Stimulated activated CD4-positive, alpha-beta T cell treated with anti-CD3 and anti-CD28 coated beads, TNF-alpha, amount 100 ng/mL, for 4 hours (primary cell): ENCODE data around the gene ANKRD44.

Experiments used
- DNase-seq, 3 experiments: peaks; one replicate each; pipeline ENCODE4 v3.0.0-alpha.2; 2020; ENCODE audit warnings: low read depth in 3 of 3

Gene ANKRD44

GRCh38 chr2:197322143-197322542 is 11.6 kb upstream of the ANKRD44 start:
- DNase-seq = no peak

- no peak for DNase-seq
Observed at GRCh38 chr2:197315371-197315770, 4.8 kb upstream of the ANKRD44 start.

DNA sequence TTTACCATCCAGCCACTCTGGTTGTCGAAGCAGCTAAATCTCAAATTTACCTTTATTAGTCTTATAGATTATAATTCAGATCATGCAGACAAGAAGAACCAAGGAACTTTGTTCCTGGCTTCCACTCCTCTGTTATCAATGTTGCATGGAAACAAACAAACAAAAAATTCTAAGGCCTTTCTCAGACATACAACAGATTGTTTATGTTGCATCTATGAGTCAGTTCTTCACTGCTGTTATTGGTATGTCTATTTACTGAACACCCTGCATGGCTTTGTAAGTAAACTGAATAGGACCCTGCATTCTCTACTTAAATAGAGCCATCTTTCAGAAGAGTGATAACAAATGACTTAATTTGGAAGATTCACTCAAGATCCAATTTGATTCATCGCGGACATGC is 1.6 kb upstream of the ANKRD44 start:
- DNase-seq = no peak

GRCh38 chr2:197311421-197312033 is 947 bp upstream of the ANKRD44 start:
- no peak for DNase-seq

- DNase-seq = no peak
Observed at GRCh38 chr2:197310987-197311420, 424 bp upstream of the ANKRD44 start.

- peak in 1 of 3 experiments; percentile 36 for DNase-seq
Observed at GRCh38 chr2:197309691-197310231, 819 bp downstream of the ANKRD44 start.

DNA sequence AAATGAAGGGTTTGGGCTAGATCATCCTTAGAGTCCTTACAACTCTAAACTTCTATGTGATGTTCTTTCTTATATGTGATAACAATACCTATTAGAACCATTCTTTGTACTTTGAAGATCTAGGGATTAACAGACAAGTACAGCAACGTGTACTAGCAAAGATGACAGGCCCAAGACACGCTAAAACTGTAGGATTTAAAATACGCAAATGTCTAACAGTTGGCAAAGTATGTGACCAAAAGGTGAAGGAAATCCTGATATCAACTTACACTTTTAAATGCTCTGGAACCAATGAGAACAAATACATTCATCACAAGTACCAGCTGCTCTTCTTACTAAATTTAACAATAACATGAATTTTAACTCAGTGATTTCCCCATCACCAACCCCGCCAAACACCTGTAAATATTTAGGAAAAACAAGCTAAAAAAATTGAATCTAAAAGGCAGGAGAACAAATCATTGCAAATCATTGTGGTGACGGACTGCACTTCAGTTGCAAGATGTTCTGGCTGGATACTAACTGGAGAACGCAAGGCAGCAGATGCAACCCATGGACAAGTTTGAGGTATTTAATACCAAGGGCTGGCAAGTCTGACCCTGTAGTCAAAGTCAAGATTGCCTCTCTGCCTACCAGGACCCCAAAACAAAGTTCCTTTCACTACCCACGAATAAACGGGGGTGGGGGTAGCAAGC is 1.4 kb downstream of the ANKRD44 start:
- no peak for DNase-seq

DNA sequence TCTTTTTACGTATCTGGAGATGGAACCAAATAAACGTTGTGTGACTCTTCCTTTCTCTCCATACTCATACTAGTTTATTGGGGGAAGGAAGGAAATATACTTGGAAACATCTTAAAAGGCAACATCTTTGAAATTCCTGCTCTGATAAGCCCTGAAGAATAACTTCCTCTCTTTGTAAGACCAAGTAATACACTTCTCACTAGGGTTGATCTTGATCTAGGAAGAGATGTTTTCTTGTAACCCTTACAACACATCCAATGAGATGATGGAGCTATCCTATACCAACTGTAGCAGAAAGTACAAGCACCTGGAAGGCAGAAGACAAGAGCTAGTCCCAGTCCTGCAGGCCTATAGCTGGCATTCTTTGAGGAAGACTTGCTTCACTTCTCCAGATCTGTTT is 2.0 kb downstream of the ANKRD44 start:
- DNase-seq = no peak

DNA sequence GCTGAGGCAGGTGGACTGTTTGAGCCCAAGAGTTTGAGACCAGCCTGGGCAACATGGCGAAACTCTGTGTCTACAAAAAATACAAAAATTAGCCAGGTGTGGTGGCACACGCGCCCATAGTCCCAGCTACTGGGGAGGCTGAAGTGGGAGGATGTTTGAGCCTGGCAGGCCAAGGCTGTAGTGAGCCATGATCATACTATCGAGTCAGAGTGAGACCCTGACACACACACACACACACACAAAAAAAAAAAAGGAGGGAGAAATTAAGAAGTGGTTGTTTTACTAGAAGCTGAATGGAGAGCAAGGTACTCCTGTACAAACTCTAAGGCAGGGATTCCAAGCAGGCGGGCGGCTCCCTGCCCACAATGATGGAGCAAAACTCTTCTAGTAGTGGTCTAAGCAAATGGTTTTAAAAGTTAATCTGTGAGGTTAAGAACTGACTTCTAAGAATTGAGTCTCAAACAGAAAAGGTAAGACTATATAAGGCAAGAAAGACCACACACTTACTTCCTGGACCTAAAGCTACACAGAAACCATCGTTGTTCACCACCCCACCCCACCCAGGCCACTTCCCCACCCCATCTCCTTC is 2.6 kb downstream of the ANKRD44 start:
- DNase-seq = no peak

- no peak for DNase-seq
Observed at GRCh38 chr2:197307236-197307932, 3.2 kb downstream of the ANKRD44 start.

DNA sequence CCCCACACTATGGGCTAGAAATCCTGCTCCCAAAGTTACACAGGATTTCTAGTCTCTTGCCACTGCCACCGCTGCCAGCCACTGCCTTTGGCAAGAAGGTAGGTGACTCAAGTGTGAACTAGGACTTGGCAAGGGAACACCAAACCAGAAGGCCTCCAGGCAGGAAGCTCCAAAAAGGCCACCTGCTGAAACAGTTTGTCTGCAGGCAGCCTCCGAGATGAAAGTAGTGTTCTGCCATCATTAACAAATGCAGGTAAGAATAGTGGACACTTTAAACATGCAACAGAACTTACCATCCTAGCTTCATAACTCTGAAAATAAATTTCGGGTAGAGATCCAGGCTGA is 3.9 kb downstream of the ANKRD44 start:
- no peak for DNase-seq

DNA sequence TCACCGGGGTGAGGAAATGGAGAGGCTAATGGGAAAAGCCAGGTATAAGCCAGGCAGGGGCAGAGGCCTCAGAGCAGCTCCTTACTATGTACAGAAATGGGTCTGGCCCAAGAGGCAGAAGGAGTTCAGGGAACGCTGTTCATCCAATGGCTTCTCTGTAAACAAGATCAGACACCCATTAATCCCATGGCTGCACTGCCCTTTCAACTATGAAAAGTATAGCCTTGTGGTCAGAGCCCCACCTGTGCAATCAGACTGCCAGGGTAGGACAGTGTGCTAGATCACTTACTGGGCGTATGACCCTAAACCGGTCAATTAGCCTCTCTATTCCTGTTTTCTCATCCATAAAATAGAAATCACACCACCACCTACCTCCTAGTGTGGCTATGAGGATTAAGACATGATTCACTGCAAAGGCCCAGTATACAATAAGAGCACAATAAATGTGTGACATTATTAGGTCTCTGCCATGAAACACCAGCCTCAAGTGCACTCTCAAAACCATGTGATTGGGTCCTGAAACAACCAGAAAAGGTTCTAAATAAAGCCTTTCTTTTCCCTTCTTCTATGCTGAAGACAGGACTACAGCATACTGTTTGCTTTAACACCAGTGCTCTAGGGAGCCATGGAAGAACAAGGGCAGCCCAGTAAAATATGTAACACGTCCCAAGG is 4.4 kb downstream of the ANKRD44 start:
- DNase-seq = no peak

- no peak for DNase-seq
Observed at GRCh38 chr2:197304556-197305011, 6.0 kb downstream of the ANKRD44 start.

- no peak for DNase-seq
Observed at GRCh38 chr2:197300139-197300538, 10.4 kb downstream of the ANKRD44 start.

- DNase-seq = no peak
Observed at GRCh38 chr2:197298609-197299008, 12.0 kb downstream of the ANKRD44 start.

DNA sequence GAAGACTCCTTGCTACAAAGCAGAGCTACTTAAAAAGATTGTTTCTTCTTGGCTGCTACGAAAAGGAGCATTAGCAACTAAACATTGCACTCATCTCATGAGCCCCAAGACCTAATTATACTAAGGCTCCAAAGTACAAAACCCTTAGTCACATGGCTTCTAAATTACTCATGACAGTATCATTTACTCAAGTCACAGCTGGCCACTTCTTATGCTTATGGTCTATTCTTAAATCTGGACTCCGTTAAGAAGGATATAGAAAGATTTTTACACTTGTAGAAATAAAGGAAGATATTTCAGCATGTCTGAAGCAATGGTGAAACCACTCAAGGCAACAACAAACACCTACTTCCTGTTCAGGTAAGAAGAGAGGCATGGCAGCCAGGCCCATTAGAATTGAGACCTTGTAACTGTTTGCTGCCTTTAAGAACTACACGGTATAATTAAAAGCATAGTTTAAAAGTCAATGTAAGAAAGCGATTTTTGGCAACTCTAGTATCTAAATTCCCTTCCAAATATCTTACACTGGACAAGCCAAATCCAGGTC is 12.7 kb downstream of the ANKRD44 start:
- no peak for DNase-seq

- DNase-seq = no peak
Observed at GRCh38 chr2:197297266-197297665, 13.3 kb downstream of the ANKRD44 start.

DNA sequence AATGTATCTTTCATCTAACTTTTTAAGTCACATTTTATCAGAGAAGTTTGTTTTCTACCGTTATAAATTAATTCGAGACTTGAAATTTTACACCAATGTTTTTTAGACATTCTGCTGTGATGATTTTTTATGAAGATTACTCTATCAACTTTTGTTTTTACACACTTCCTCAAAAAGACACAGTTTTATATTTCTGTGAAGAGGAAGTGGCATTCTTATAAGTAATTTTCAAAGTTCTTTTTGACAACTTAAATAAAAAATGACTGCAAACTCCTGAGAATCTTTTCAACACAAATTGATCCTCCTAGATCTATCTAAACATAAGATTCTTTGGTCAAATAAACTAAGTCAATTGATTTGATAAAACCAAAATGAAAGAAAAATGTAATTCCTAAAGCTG is 13.7 kb downstream of the ANKRD44 start:
- DNase-seq = no peak

GRCh38 chr2:197294260-197294659 is 16.3 kb downstream of the ANKRD44 start:
- DNase-seq = no peak

DNA sequence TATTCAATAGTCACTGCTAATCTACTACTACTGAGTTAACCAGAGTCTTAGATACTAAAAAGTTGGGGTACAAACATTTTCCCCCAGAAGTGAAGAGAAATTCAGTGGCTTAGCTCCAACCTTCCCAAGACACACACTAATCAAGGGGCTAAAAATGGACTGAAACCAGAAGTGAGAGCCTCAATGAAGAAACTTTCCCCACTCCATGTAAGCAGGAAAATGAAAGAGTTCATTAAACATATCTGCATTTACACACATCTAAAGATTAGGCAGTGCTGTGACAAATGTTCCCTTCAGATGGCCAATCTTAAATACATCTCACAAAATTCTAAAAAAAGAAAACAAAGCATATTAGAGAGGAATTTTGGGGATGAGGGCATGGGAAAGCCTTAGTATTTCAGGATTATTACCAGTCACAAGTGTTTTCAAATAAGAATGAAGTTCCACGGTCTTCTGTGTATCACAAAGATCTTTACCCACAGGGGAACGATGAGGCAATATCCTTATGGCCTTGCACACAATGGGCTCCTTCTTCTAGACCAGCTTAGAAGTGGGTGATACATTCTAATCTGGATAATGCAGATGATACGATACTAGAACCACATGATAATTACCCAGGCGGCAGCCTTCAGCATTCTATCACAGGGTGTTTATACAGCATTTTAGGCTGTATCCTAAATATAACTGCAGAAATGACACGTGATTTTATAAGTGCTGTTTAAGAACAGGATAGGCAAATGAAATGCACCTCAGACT is 17.1 kb downstream of the ANKRD44 start:
- DNase-seq = no peak

GRCh38 chr2:197292619-197293018 is 18.0 kb downstream of the ANKRD44 start:
- no peak for DNase-seq
